GM23338 (cell line): ENCODE data around the gene ADAT2.

Experiments
- EZH2 ChIP-seq: fragments of 200-600 bp; sonication (generic); IDR thresholded peaks from one replicate; pipeline ENCODE4 v1.8.0; 2017; ENCODE audit warnings: antibody characterized with exemption, mild to moderate bottlenecking, low read depth; ENCODE audit not compliant: unreplicated experiment
- NANOG ChIP-seq: IDR thresholded peaks from 2 replicates; pipeline ENCODE4 v1.6.1; 2016; ENCODE audit warnings: antibody characterized with exemption, borderline replicate concordance
- ZNF114 ChIP-seq: fragments of 250-450 bp; sonication (Bioruptor Pico); IDR thresholded peaks from 2 replicates; pipeline ENCODE4 v1.5.0; 2020; ENCODE audit warnings: mild to moderate bottlenecking, moderate library complexity
- TF ChIP-seq, protein P1 (sequence below), 2 experiments: fragments of 200-600 bp in 1 of 2; sonication (generic) in 1 of 2; conservative IDR thresholded peaks; 2 replicates each; pipeline versions ENCODE4 v1.5.1 to v1.6.1; 2016 to 2017; ENCODE audit warnings: antibody characterized with exemption in 2 of 2, low read depth in 2 of 2, mild to moderate bottlenecking in 2 of 2, moderate library complexity in 1 of 2
- TF ChIP-seq, protein P2 (sequence below): IDR thresholded peaks from one replicate; pipeline ENCODE4 v1.6.1; 2018; ENCODE audit warnings: antibody characterized with exemption; ENCODE audit not compliant: unreplicated experiment

DNA sequence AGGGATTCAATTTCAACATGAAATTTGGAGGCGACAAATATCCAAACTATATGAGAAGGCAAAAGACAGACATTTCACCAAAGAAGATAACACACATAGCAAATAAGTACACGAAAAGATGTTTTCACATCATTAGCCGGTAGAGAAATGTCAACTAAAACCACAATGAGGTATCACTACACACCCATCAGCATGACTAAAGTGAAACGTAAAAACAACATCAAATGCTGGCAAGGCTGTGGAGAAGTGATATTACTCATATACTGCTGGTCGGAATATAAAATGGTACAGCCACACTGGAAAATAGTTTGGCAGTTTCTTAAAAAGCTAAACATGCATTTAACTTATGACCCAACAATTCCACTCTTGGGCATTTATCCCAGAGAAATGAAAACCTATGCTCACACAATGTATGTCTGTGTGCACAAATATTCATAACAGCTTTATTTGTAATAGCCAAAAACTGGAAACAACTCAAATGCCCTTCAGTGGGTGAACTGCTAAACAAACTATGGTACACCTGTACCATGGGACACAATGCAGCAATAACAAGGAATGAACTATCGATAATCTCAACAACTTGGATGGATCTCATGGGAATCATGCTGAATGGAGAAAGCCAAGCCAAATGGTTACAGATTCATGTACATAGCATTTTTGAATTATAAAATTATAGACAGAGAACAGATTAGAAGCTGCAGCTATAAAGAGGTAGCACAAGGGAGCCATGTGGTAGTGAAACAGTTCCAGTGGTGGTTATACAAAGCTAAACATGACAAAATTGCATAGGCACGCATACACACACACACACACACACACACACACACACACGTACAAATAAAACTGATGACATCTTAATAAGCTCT is 8.6 kb downstream of the ADAT2 start:
- TF ChIP-seq, protein P1, sequence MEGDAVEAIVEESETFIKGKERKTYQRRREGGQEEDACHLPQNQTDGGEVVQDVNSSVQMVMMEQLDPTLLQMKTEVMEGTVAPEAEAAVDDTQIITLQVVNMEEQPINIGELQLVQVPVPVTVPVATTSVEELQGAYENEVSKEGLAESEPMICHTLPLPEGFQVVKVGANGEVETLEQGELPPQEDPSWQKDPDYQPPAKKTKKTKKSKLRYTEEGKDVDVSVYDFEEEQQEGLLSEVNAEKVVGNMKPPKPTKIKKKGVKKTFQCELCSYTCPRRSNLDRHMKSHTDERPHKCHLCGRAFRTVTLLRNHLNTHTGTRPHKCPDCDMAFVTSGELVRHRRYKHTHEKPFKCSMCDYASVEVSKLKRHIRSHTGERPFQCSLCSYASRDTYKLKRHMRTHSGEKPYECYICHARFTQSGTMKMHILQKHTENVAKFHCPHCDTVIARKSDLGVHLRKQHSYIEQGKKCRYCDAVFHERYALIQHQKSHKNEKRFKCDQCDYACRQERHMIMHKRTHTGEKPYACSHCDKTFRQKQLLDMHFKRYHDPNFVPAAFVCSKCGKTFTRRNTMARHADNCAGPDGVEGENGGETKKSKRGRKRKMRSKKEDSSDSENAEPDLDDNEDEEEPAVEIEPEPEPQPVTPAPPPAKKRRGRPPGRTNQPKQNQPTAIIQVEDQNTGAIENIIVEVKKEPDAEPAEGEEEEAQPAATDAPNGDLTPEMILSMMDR (conservative IDR thresholded peaks at IDR 0.05; ENCODE audit: low read depth in 2 of 2), result no peak
- TF ChIP-seq, protein P2, sequence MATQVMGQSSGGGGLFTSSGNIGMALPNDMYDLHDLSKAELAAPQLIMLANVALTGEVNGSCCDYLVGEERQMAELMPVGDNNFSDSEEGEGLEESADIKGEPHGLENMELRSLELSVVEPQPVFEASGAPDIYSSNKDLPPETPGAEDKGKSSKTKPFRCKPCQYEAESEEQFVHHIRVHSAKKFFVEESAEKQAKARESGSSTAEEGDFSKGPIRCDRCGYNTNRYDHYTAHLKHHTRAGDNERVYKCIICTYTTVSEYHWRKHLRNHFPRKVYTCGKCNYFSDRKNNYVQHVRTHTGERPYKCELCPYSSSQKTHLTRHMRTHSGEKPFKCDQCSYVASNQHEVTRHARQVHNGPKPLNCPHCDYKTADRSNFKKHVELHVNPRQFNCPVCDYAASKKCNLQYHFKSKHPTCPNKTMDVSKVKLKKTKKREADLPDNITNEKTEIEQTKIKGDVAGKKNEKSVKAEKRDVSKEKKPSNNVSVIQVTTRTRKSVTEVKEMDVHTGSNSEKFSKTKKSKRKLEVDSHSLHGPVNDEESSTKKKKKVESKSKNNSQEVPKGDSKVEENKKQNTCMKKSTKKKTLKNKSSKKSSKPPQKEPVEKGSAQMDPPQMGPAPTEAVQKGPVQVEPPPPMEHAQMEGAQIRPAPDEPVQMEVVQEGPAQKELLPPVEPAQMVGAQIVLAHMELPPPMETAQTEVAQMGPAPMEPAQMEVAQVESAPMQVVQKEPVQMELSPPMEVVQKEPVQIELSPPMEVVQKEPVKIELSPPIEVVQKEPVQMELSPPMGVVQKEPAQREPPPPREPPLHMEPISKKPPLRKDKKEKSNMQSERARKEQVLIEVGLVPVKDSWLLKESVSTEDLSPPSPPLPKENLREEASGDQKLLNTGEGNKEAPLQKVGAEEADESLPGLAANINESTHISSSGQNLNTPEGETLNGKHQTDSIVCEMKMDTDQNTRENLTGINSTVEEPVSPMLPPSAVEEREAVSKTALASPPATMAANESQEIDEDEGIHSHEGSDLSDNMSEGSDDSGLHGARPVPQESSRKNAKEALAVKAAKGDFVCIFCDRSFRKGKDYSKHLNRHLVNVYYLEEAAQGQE, result no peak
- TF ChIP-seq ZNF114 (CRISPR knock-in tag) (no peak), EZH2 (no peak), NANOG (no peak)
